IMR-90 (cell line): ENCODE results near the gene OPCML.

Source experiments
- BHLHE40 ChIP-seq: fragments of 150-350 bp; IDR thresholded peaks from 2 replicates; pipeline ENCODE4 v1.6.1; 2016; ENCODE audit warnings: mild to moderate bottlenecking, low read depth, low read length
- CEBPB ChIP-seq: IDR thresholded peaks from 2 replicates; pipeline ENCODE4 v1.6.1; 2012; ENCODE audit warnings: low read depth, low read length, improper control_type of control experiment
- CTCF ChIP-seq: conservative IDR thresholded peaks from 2 replicates; pipeline ENCODE4 v1.5.1; 2012; ENCODE audit warnings: mild to moderate bottlenecking, low read depth, low read length, improper control_type of control experiment
- MAZ ChIP-seq: IDR thresholded peaks from 2 replicates; pipeline ENCODE4 v1.6.1; 2012; ENCODE audit warnings: low read depth, mild to moderate bottlenecking, low read length, improper control_type of control experiment, moderate library complexity, borderline replicate concordance
- MXI1 ChIP-seq: IDR thresholded peaks from 2 replicates; pipeline ENCODE4 v1.6.1; 2012; ENCODE audit warnings: low read depth, mild to moderate bottlenecking, low read length, moderate library complexity, borderline replicate concordance
- NFE2L2 ChIP-seq: fragments of 150-350 bp; IDR thresholded peaks from 2 replicates; pipeline ENCODE4 v1.6.1; 2016; ENCODE audit warnings: low read depth, mild to moderate bottlenecking, low read length
- POLR2A ChIP-seq: IDR thresholded peaks from 2 replicates; pipeline ENCODE4 v1.6.1; 2012; ENCODE audit warnings: mild to moderate bottlenecking, low read depth, low read length
- RAD21 ChIP-seq: IDR thresholded peaks from 2 replicates; pipeline ENCODE4 v1.6.1; 2012; ENCODE audit warnings: low read length, improper control_type of control experiment
- SMC3 ChIP-seq: fragments of 150-350 bp; IDR thresholded peaks from 2 replicates; pipeline ENCODE4 v1.6.1; 2016; ENCODE audit warnings: low read depth, mild to moderate bottlenecking, antibody characterized with exemption, low read length, moderate library complexity
- USF2 ChIP-seq: fragments of 150-350 bp; IDR thresholded peaks from 2 replicates; pipeline ENCODE4 v1.6.1; 2017; ENCODE audit warnings: mild to moderate bottlenecking, antibody characterized with exemption, low read length, low read depth
- TF ChIP-seq, protein P1 (sequence below): fragments of 150-350 bp; IDR thresholded peaks from 2 replicates; pipeline ENCODE4 v1.6.1; 2016; ENCODE audit warnings: low read depth, mild to moderate bottlenecking, low read length, moderate library complexity, borderline replicate concordance

DNA sequence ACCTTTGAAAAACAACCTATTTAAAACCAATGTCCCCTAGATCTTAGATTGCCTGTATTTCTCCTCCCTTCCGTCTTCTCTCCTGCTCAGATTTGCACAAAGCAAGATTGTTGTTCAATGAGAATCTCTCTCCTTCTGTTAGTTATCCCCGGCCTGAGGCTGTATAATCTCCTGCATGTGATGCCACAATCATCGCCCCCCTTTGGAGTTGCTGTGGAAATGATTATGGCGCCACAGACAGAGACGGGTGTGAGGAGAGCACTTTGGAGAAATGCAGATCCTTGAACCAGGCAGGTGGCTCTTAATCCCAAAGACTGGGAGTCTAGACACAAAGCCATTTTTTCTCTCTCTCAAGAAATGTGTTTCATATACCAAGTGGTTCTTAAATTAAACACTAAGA lies 941.3 kb downstream of the OPCML start:
- TF ChIP-seq CTCF: no peak
- TF ChIP-seq CEBPB: no peak
- TF ChIP-seq RAD21: no peak
- TF ChIP-seq, protein P1, sequence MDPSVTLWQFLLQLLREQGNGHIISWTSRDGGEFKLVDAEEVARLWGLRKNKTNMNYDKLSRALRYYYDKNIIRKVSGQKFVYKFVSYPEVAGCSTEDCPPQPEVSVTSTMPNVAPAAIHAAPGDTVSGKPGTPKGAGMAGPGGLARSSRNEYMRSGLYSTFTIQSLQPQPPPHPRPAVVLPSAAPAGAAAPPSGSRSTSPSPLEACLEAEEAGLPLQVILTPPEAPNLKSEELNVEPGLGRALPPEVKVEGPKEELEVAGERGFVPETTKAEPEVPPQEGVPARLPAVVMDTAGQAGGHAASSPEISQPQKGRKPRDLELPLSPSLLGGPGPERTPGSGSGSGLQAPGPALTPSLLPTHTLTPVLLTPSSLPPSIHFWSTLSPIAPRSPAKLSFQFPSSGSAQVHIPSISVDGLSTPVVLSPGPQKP: no peak
- TF ChIP-seq POLR2A: no peak
- TF ChIP-seq MXI1: no peak
- no peak for TF ChIP-seq USF2
- TF ChIP-seq MAZ: no peak
- no peak for TF ChIP-seq BHLHE40
- no peak for TF ChIP-seq NFE2L2
- TF ChIP-seq SMC3: no peak
